IMR-90 (cell line): ENCODE data around the gene TTC28.

Source experiments
- CTCF ChIP-seq: conservative IDR thresholded peaks from 2 replicates; pipeline ENCODE4 v1.5.1; 2012; ENCODE audit warnings: mild to moderate bottlenecking, low read depth, low read length, improper control_type of control experiment
- POLR2A ChIP-seq: IDR thresholded peaks from 2 replicates; pipeline ENCODE4 v1.6.1; 2012; ENCODE audit warnings: mild to moderate bottlenecking, low read depth, low read length
- RCOR1 ChIP-seq: IDR thresholded peaks from 2 replicates; pipeline ENCODE4 v1.6.1; 2012; ENCODE audit warnings: mild to moderate bottlenecking, low read length, improper control_type of control experiment; ENCODE audit not compliant: insufficient replicate concordance

- no peak for TF ChIP-seq CTCF
- TF ChIP-seq POLR2A, result no peak
- TF ChIP-seq RCOR1, result no peak
These were observed 429.5 kb downstream of the TTC28 start for GRCh38 chr22:28250036-28250695.
